LoVo (cell line): ENCODE results near the gene LRRC47.

Experiments used
- DNase-seq: peaks from one replicate; pipeline ENCODE4 v3.0.0-alpha.2; 2016; ENCODE audit warnings: low spot score

LRRC47 gene

GRCh38 chr1:3732434-3733093, 63.7 kb downstream of the LRRC47 start:
- no peak for DNase-seq

GRCh38 chr1:3731583-3732433, 64.5 kb downstream of the LRRC47 start:
- no peak for DNase-seq

- DNase-seq, result no peak
These were observed 65.6 kb downstream of the LRRC47 start for GRCh38 chr1:3730543-3731247.

GRCh38 chr1:3729594-3730542, 66.4 kb downstream of the LRRC47 start:
- DNase-seq, result no peak
